Measurements from ENCODE around the gene ZNF619. TPM values are rescaled to one million over a fixed set of nuclear protein-coding genes. Genes with fewer than 3 reads are reported as not detected.

ZNF619 gene
- total RNA-seq, 1 donor from 2014 or later, result 8.2 TPM

DNA sequence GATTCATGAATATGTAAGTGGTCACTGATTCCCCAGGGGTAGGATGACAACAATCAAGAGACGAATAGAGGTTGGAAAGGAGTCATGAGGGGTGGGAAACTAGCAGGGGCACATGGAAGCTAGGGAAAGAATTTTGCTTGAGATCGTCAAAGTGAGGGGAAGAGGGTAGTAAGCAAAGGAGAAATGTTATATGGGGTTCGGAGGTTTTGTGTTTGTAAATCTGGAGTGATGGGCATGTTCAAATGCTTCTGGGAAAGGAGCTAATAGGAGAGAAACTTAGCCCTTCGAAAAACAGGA lies 11.9 kb upstream of the ZNF619 start:
- no peak for DNase-seq (ENCODE audit: low spot score)

DNA sequence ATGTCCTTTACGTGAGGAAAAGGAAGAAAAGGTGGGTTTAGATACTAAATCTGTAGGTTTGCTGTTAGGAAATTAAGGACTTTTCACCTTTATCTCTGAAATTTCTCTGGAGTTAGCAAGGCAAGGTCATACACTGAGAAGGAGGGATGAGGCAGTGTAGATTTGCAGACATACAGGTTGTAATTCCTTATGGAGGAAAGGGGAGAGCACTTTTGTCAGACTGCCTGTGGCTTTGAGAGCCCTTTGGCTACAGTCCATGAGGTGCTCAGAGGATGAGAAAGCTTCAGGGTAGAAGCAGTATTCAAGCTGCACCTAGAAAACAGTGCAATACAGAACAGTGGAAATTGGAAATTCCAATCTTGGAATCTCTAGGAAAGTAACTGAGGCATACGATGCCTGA lies 11.5 kb upstream of the ZNF619 start:
- no peak for DNase-seq (ENCODE audit: low spot score)

- no peak for DNase-seq (ENCODE audit: low spot score)
Measured at GRCh38 chr3:40468018-40468417, 8.9 kb upstream of the ZNF619 start.

GRCh38 chr3:40470701-40471100 lies 6.2 kb upstream of the ZNF619 start:
- DNase-seq (ENCODE audit: low spot score), result no peak

DNA sequence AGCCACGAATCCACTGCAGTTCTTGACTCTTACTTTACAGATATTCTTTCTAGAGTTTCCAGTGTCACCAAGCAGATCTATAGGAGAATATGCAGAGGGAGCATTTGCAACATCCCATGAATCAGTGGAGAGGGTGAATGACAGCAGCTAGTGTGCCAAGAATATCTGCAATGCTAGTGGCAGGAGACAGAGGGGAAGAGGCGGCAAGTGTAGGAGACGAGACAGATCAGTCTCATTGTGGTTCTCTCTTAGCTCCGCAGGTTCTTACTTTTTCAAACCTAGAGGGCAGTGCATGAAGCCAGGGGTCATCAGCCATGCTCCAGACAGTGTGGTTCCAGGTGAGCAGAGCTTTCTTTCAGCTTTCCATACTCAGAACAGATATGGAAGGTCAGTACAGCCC lies 744 bp downstream of the ZNF619 start:
- no peak for DNase-seq (ENCODE audit: low spot score)

DNA sequence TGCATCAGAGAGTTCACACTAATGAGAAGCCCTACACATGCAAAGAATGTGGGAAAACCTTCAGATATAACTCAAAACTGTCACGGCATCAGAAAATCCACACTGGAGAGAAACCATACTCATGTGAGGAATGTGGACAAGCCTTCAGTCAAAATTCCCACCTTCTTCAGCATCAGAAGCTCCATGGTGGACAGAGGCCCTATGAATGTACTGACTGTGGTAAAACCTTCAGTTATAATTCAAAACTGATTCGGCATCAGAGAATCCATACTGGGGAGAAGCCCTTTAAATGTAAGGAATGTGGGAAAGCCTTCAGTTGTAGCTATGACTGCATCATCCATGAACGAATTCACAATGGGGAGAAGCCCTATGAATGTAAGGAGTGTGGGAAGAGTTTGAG lies 10.2 kb downstream of the ZNF619 start:
- no peak for DNase-seq (ENCODE audit: low spot score)

GRCh38 chr3:40490916-40491315 lies 14.0 kb downstream of the ZNF619 start:
- DNase-seq (ENCODE audit: low spot score), result peak; percentile 77

DNA sequence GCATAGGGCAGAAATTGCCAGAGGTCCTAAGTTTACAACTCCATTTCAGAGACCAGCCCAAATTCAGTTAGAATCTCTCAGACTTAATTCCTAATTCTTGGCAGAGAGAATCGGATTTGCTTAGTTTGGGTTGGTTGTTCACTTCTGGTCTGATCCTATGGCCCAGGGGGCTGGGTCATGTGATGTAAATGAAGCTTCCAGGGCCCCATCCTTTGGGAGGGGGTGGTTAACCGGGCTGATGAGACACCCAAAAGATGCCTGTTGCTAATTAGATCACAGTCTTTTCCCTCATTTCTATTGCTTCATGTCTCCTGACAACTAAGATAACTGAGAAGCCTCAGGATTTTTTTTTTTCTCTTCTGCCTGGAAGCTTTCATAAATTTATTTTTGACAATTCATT lies 17.8 kb downstream of the ZNF619 start:
- peak; percentile 82 for DNase-seq (ENCODE audit: low spot score)

- DNase-seq (ENCODE audit: low spot score), result no peak
Measured at GRCh38 chr3:40497288-40497687, 20.4 kb downstream of the ZNF619 start.

- no peak for DNase-seq (ENCODE audit: low spot score)
Measured at GRCh38 chr3:40499952-40500351, 23.0 kb downstream of the ZNF619 start.

GRCh38 chr3:40502034-40502433 lies 25.1 kb downstream of the ZNF619 start:
- no peak for DNase-seq (ENCODE audit: low spot score)

- DNase-seq (ENCODE audit: low spot score), result peak; percentile 57
Measured at GRCh38 chr3:40504636-40505430, 27.9 kb downstream of the ZNF619 start.

GRCh38 chr3:40505599-40506462 lies 28.9 kb downstream of the ZNF619 start, which contains the start of gene ZNF620:
TSS of gene ZNF620 (plus strand) at chr3:40506039. CDS start at chr3:40506353, 314 bp downstream.
- DNase-seq (ENCODE audit: low spot score), result peak; percentile 80

GRCh38 chr3:40511031-40511718 lies 34.3 kb downstream of the ZNF619 start:
- no peak for DNase-seq (ENCODE audit: low spot score)

DNA sequence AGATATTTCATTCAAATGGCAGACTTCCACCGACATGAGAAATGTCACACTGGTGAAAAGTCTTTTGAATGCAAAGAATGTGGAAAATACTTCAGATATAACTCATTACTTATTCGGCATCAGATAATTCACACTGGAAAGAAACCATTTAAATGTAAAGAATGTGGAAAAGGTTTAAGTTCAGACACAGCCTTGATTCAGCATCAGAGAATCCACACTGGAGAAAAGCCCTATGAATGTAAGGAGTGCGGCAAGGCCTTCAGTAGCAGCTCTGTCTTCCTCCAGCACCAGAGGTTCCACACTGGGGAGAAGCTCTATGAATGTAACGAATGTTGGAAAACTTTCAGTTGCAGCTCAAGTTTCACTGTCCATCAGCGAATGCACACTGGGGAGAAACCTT lies 39.3 kb downstream of the ZNF619 start:
- DNase-seq (ENCODE audit: low spot score), result peak; percentile 66

- DNase-seq (ENCODE audit: low spot score), result no peak
Measured at GRCh38 chr3:40518067-40518466, 41.1 kb downstream of the ZNF619 start.

DNA sequence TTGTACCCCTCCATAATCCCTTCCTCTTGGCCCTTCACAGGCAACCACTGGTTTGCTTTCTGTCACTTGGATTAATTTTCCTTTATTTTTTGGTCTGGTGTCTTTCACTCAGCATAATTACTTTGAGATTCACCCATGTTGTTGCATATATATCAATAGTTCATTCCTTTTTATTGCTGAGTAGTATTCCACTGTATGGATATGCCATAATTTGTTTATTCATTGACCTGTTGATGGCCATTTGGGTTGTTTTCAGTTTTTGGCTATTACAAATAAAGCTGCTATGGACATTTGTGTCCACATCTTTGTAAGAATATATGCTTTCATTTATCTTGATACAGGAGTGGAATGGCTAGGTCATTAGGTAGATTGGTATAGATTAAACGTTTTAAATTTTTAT lies 41.9 kb downstream of the ZNF619 start:
- no peak for DNase-seq (ENCODE audit: low spot score)

GRCh38 chr3:40521254-40521653 lies 44.3 kb downstream of the ZNF619 start:
- no peak for DNase-seq (ENCODE audit: low spot score)

DNA sequence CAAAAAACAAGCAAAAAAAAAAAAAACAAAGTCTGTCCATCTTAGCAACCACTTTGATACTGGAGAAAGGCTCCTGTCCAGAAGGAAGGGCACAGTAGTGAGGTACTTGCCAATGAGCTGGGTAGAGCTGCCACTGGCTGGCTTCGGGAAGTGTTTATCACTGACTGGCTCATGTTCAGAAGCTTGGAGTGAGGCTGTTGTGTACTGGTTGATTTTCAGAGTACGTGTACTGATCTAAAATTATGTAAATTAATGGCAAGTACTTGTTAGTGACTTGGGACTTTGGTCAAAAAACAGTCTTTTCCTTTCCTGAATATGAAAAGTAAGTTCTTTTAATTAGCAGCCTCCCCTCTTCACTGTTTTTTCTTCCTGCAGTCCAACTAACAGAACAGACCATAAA lies 46.9 kb downstream of the ZNF619 start:
- no peak for DNase-seq (ENCODE audit: low spot score)

GRCh38 chr3:40524222-40524567 lies 47.3 kb downstream of the ZNF619 start:
- peak; percentile 47 for DNase-seq (ENCODE audit: low spot score)

DNA sequence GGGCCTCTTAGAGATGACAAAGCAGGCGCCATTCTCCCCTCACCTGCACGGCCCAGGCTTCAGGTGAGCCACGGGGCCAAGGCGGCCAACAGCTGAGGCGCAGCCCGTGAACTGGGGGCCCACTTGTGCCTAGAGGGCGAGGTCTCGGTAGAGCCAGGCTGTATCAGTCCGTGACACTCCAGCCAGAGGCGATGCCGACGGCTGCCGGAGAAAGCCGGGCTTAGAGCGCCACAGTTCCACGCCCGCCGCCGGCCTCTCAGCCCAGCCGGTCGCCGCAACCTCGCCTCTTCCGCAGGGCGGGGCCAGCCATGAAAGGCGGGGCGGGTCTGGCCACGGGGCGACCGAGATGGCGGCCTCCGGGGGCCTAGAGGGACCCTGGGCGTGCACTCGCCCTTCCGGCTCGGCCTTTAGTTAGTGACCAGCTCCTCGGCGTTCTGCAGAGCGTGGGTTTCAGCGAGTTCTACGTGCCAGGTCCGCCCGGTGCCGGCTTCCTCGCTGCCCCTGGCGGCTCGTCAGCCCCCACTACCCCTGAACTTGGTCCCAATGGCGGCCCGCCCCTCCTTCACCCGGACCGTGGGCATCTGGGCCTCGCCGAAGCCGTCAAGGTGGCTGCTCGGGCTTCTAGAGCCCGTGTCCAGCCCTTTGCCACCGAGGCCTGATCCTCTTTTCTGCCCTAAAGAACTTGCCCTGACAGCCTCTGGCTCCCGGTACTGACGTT lies 47.8 kb downstream of the ZNF619 start, which contains the start of gene ZNF621:
ZNF621 (plus strand) TSS at position 393 of the 718 bp plus-strand sequence. CDS start 881 bp downstream, outside the sequence.
- peak; percentile 85 for DNase-seq (ENCODE audit: low spot score)

DNA sequence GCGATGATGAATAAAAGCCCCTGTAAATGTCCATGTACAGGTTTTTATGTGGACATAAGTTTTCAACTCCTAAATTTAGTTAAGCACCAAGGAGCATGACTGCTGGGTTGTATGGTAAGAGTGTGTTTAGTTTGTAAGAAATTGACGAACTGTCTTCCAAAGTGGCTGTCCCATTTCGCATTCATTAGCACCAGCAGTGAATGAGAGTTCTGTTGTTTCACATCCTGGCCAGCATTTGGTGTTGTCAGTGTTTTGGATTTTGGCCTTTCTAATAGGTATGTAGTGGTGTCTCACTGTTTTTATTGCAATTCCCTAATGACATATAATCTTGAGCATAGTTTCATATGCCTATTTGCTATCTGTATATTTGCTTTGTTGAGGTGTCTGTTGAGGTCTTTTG lies 51.5 kb downstream of the ZNF619 start:
- no peak for DNase-seq (ENCODE audit: low spot score)

Data from umbilical cord (tissue), 2 donors.